GM12878 (cell line): ENCODE data around the gene IL15. TPM values are rescaled to one million over a fixed set of nuclear protein-coding genes. Genes with fewer than 3 reads are reported as not detected.

ENCODE experiments used
- ATAC-seq: fragments of 200-7000 bp; cut with Tn5 transposase; 3 replicates; pipeline ENCODE4 v1.9.1; 2020; ENCODE audit warnings: mild to moderate bottlenecking, moderate library complexity
- BruUV-seq: library from RNA; stranded (reverse); fragments of 400-500 nt; replicated peaks from 2 replicates; lab custom pipeline; 2021; lab: Mats Ljungman, UMichigan
- CTCF ChIA-PET: fragments of 300-600 bp; sonication (Branson Sonifier 250); formaldehyde crosslinking; extraction: SDS; loops from one replicate; lab custom pipeline; 2021; ENCODE audit warnings: inconsistent platforms; lab: Yijun Ruan, JAX
- POLR2A ChIA-PET: fragments of 350-600 bp; formaldehyde crosslinking; extraction: SDS; loops from one replicate; lab custom pipeline; 2021; ENCODE audit warnings: inconsistent platforms; lab: Charles Lee
- RAD21 ChIA-PET: fragments of 300-600 bp; sonication (Branson Sonifier 250); formaldehyde crosslinking; loops from one replicate; lab custom pipeline; 2023; ENCODE audit warnings: antibody characterized with exemption; ENCODE audit not compliant: unreplicated experiment; lab: Charles Lee
- SMC1A ChIA-PET: fragments of 300-600 bp; sonication (Branson Sonifier 250); formaldehyde crosslinking; loops from one replicate; lab custom pipeline; 2023; ENCODE audit not compliant: unreplicated experiment, uncharacterized antibody; lab: Charles Lee
- DNase-seq: peaks from one replicate; pipeline ENCODE4 v3.0.0-alpha.2; 2011; ENCODE audit warnings: low read depth, low spot score
- FAIRE-seq: peaks from 3 replicates; lab custom pipeline; 2011; peaks lifted over from hg19 to GRCh38; lab: Jason Lieb, UNC
- H2AFZ ChIP-seq: 2 replicates; pipeline ENCODE4 v1.6.0; 2011; ENCODE audit warnings: low read depth, low read length, control low read depth; ENCODE audit not compliant: control insufficient read depth
- H3K27ac ChIP-seq: 2 replicates; pipeline ENCODE4 v1.5.1; 2011; ENCODE audit warnings: control low read depth; ENCODE audit not compliant: control insufficient read depth, insufficient read depth
- H3K27me3 ChIP-seq, 2 experiments: replicated peaks in 1 of 2; 2 replicates each; pipeline versions ENCODE4 v1.6.0 to v1.6.1; 2011; ENCODE audit warnings: low read length in 1 of 2; ENCODE audit not compliant: control insufficient read depth in 2 of 2, insufficient read depth in 2 of 2
- H3K36me3 ChIP-seq, 2 experiments: 2 replicates each; pipeline ENCODE4 v1.5.1; 2011; ENCODE audit warnings: low read length in 1 of 2; ENCODE audit not compliant: control insufficient read depth in 2 of 2, insufficient read depth in 2 of 2
- H3K4me1 ChIP-seq: 2 replicates; pipeline ENCODE4 v1.6.1; 2011; ENCODE audit warnings: mild to moderate bottlenecking, low read length, moderate library complexity, mixed read lengths; ENCODE audit not compliant: control insufficient read depth, insufficient read depth
- H3K4me2 ChIP-seq: 2 replicates; pipeline ENCODE4 v1.6.0; 2011; ENCODE audit warnings: control low read depth; ENCODE audit not compliant: control insufficient read depth, insufficient read depth
- H3K4me3 ChIP-seq: fragments of 200-600 bp; sonication (generic); 2 replicates; pipeline ENCODE4 v1.5.1; 2016
- H3K79me2 ChIP-seq: 2 replicates; pipeline ENCODE4 v1.6.0; 2011; ENCODE audit warnings: low read length; ENCODE audit not compliant: control insufficient read depth, insufficient read depth
- H3K9ac ChIP-seq: 2 replicates; pipeline ENCODE4 v1.8.0; 2011; ENCODE audit warnings: low read length, control low read depth, mixed read lengths; ENCODE audit not compliant: control insufficient read depth, insufficient read depth
- H3K9me3 ChIP-seq: replicated peaks from 3 replicates; pipeline ENCODE4 v1.5.1; 2011; ENCODE audit warnings: mild to moderate bottlenecking, low read length; ENCODE audit not compliant: control insufficient read depth, insufficient read depth
- H4K20me1 ChIP-seq: 2 replicates; pipeline ENCODE4 v1.6.0; 2011; ENCODE audit not compliant: control insufficient read depth, insufficient read depth
- CEBPB ChIP-seq, 2 experiments: fragments of 150-350 bp in 1 of 2; IDR thresholded peaks; 2 replicates each; pipeline ENCODE4 v1.6.1; 2012 to 2014; ENCODE audit warnings: low read depth in 2 of 2, low read length in 2 of 2, borderline replicate concordance in 1 of 2, inconsistent platforms in 1 of 2
- CREM ChIP-seq: IDR thresholded peaks from 2 replicates; pipeline ENCODE4 v1.6.1; 2014; ENCODE audit warnings: antibody characterized with exemption, low read depth
- EP300 ChIP-seq, 2 experiments: fragments of 150-350 bp in 1 of 2; IDR thresholded peaks; 2 replicates each; pipeline ENCODE4 v1.6.1; 2011 to 2012; ENCODE audit warnings: low read depth in 2 of 2, low read length in 2 of 2, borderline replicate concordance in 1 of 2, improper control_type of control experiment in 1 of 2, inconsistent platforms in 1 of 2; ENCODE audit not compliant: control insufficient read depth in 1 of 2
- ETV6 ChIP-seq, 2 experiments: fragments of 450-650 bp in 1 of 2; IDR thresholded peaks in 1 of 2; conservative IDR thresholded peaks in 1 of 2; 2 replicates each; pipeline ENCODE4 v1.6.1; 2014; ENCODE audit warnings: antibody characterized with exemption in 1 of 2, borderline replicate concordance in 1 of 2, low read depth in 1 of 2, mild to moderate bottlenecking in 1 of 2, moderate library complexity in 1 of 2
- FOXM1 ChIP-seq: IDR thresholded peaks from 2 replicates; pipeline ENCODE4 v1.6.1; 2012; ENCODE audit warnings: low read depth, mild to moderate bottlenecking, inconsistent platforms, low read length, moderate library complexity
- HCFC1 ChIP-seq: fragments of 150-350 bp; IDR thresholded peaks from 2 replicates; pipeline ENCODE4 v1.6.1; 2014; ENCODE audit warnings: low read length
- NFYB ChIP-seq: IDR thresholded peaks from 2 replicates; pipeline ENCODE4 v1.6.1; 2011; ENCODE audit warnings: low read depth, mild to moderate bottlenecking, low read length, improper control_type of control experiment, moderate library complexity; ENCODE audit not compliant: insufficient read depth
- POLR2AphosphoS2 ChIP-seq: IDR thresholded peaks from 2 replicates; pipeline ENCODE4 v1.6.1; 2011; ENCODE audit warnings: low read depth, mild to moderate bottlenecking, low read length, improper control_type of control experiment, moderate library complexity
- POU2F2 ChIP-seq: IDR thresholded peaks from 3 replicates; pipeline ENCODE4 v1.6.1; 2011; ENCODE audit warnings: low read depth, mild to moderate bottlenecking, low read length, borderline replicate concordance
- ZZZ3 ChIP-seq: IDR thresholded peaks from 2 replicates; pipeline ENCODE4 v1.6.1; 2011; ENCODE audit warnings: low read depth; ENCODE audit not compliant: control insufficient read depth, insufficient read length
- WGBS: methylation state at CpG from one replicate; pipeline ENCODE4 v1.1.6; 2016; ENCODE audit warnings: low lambda C conversion rate; ENCODE audit not compliant: insufficient replicate concordance, insufficient coverage; ENCODE audit errors: missing lambda C conversion rate; 5-methylcytosine and 5-hydroxymethylcytosine counted together
- in situ Hi-C: fragments of 300-500 bp; cut with MboI; formaldehyde crosslinking; loops from 9 replicates; pipeline ENCODE4 v1.14.3; 2018; ENCODE audit warnings: mixed read lengths
- intact Hi-C: fragments of 100-400 bp; cut with micrococcal nuclease; formaldehyde crosslinking; loops from one replicate; pipeline ENCODE4 v1.14.2; 2022; ENCODE audit not compliant: unreplicated experiment
- polyA plus RNA-seq, 11 experiments: library from polyadenylated mRNA; depleted of rRNA in 4 of 11; unstranded in 6 of 11; stranded (reverse) in 5 of 11; fragments of >200 nt; fragmentation: Nextera tagmentation in 4 of 11; fragmentation: Illumina TruSeq in 1 of 11; extraction: Ambion mirVana in 4 of 11; extraction: Trizol in 1 of 11; gene quantifications; 1 replicate in 1 of 11; 2 replicates in 10 of 11; pipeline versions ENCODE4 v1.2.1 to v1.2.3, GENCODE V29; 2011 to 2016; ENCODE audit warnings: inconsistent platforms in 2 of 11, missing spikeins in 2 of 11, low read depth in 1 of 11
- total RNA-seq, 4 experiments: library from RNA; depleted of rRNA in 3 of 4; stranded (reverse); fragments of >200 nt in 3 of 4; fragmentation: Illumina TruSeq in 1 of 4; extraction: Trizol in 1 of 4; gene quantifications; 2 replicates each; pipeline versions ENCODE4 v1.2.1 to v1.2.3, GENCODE V29; 2013 to 2021
- TF ChIP-seq, protein P1 (sequence below): fragments of 450-650 bp; IDR thresholded peaks from 2 replicates; pipeline ENCODE4 v1.6.1; 2016; ENCODE audit warnings: mild to moderate bottlenecking, moderate library complexity, borderline replicate concordance
- TF ChIP-seq, protein P2 (sequence below): fragments of 450-650 bp; IDR thresholded peaks from 2 replicates; pipeline ENCODE4 v1.6.1; 2016; ENCODE audit warnings: mild to moderate bottlenecking
- TF ChIP-seq, protein P3 (sequence below): fragments of 150-350 bp; IDR thresholded peaks from 2 replicates; pipeline ENCODE4 v1.6.1; 2016; ENCODE audit warnings: low read depth, low read length

The IL15 gene
- total and polyA plus RNA-seq, 10 of the 15 experiments (the other 5 are each of a cell fraction or from before 2014, with no cell fraction given), result 6.0 to 11.4 (median 8.2) TPM

DNA sequence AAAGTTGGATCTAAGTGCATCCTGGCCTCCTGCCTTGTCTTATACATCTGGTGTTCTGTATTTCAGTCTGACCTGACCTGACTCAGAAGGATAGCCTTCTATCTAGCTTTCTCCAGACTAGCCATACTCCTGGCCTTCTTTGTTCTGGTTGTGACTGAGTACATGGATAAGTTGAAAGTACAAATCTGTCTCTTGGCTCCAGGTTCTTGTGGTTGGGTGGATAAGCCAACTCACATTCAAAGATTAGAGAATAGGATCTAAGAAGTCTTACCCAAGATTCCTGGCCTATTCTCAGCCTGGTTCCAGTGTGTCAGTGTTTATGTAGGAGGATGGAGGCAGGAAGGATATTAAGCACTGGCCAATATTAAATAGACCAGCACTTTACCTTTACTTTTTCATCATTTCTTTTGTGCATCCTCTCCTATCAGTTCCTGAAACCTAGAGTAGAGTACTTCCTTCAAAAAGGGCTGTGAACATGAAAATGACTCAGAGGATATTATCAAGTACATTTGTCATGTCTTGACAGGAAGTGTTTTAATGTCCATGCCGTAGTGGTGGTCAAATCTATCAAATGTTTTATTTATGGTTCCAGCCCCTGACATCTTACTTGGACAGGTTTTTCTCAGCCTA lies 123.5 kb downstream of the IL15 start:
- CTCF ChIA-PET, result no interaction called here
- H3K9ac ChIP-seq, result no peak overlapping the region
- H3K79me2 ChIP-seq, result no peaks in the 10 kb centered on the region
- intact Hi-C loops (no loop called here), in situ Hi-C loops (no loop called here)
- H3K4me1 ChIP-seq, result no peaks in the 10 kb centered on the region
- ATAC-seq (no peak), FAIRE-seq (no peak), DNase-seq (no peak)
- BruUV-seq, result no TSS peak
- H3K9me3 ChIP-seq, result no peaks in the 10 kb centered on the region
- H3K27me3 ChIP-seq, result peaks cover 0 to 2% of the 10 kb centered on the region in 2 experiments; a peak in 2 of 4 replicates
- H4K20me1 ChIP-seq, result no peaks in the 10 kb centered on the region
- POLR2A ChIA-PET, result no interaction called here
- no peak overlapping the region for H3K27ac ChIP-seq
- SMC1A ChIA-PET, result no interaction called here
- WGBS, result 4% methylated on average over 1 of the region's 1 CpG
- H3K4me3 ChIP-seq, result no peak overlapping the region
- no peak overlapping the region for H2AFZ ChIP-seq
- RAD21 ChIA-PET, result no interaction called here
- no peak overlapping the region for H3K4me2 ChIP-seq
- no peaks in the 10 kb centered on the region for H3K36me3 ChIP-seq
- TF ChIP-seq NFYB (no peak), EP300 (IDR thresholded peaks at IDR 0.05; ENCODE audit: borderline replicate concordance in 1 of 2, control insufficient read depth in 1 of 2, low read depth in 2 of 2, low read length in 2 of 2) (no peak), ETV6 (conservative IDR thresholded peaks at IDR 0.05 in 1 of 2, IDR thresholded peaks at IDR 0.05 in 1 of 2; ENCODE audit: borderline replicate concordance in 1 of 2, low read depth in 1 of 2) (no peak), POU2F2 (no peak), HCFC1 (no peak), FOXM1 (no peak), CREM (no peak), ZZZ3 (no peak), CEBPB (IDR thresholded peaks at IDR 0.05; ENCODE audit: borderline replicate concordance in 1 of 2, low read depth in 2 of 2, low read length in 2 of 2) (no peak), POLR2AphosphoS2 (no peak)
- TF ChIP-seq, protein P1, sequence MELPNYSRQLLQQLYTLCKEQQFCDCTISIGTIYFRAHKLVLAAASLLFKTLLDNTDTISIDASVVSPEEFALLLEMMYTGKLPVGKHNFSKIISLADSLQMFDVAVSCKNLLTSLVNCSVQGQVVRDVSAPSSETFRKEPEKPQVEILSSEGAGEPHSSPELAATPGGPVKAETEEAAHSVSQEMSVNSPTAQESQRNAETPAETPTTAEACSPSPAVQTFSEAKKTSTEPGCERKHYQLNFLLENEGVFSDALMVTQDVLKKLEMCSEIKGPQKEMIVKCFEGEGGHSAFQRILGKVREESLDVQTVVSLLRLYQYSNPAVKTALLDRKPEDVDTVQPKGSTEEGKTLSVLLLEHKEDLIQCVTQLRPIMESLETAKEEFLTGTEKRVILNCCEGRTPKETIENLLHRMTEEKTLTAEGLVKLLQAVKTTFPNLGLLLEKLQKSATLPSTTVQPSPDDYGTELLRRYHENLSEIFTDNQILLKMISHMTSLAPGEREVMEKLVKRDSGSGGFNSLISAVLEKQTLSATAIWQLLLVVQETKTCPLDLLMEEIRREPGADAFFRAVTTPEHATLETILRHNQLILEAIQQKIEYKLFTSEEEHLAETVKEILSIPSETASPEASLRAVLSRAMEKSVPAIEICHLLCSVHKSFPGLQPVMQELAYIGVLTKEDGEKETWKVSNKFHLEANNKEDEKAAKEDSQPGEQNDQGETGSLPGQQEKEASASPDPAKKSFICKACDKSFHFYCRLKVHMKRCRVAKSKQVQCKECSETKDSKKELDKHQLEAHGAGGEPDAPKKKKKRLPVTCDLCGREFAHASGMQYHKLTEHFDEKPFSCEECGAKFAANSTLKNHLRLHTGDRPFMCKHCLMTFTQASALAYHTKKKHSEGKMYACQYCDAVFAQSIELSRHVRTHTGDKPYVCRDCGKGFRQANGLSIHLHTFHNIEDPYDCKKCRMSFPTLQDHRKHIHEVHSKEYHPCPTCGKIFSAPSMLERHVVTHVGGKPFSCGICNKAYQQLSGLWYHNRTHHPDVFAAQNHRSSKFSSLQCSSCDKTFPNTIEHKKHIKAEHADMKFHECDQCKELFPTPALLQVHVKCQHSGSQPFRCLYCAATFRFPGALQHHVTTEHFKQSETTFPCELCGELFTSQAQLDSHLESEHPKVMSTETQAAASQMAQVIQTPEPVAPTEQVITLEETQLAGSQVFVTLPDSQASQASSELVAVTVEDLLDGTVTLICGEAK, result no peak
- TF ChIP-seq, protein P2, sequence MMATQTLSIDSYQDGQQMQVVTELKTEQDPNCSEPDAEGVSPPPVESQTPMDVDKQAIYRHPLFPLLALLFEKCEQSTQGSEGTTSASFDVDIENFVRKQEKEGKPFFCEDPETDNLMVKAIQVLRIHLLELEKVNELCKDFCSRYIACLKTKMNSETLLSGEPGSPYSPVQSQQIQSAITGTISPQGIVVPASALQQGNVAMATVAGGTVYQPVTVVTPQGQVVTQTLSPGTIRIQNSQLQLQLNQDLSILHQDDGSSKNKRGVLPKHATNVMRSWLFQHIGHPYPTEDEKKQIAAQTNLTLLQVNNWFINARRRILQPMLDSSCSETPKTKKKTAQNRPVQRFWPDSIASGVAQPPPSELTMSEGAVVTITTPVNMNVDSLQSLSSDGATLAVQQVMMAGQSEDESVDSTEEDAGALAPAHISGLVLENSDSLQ, result no peak
- TF ChIP-seq, protein P3, sequence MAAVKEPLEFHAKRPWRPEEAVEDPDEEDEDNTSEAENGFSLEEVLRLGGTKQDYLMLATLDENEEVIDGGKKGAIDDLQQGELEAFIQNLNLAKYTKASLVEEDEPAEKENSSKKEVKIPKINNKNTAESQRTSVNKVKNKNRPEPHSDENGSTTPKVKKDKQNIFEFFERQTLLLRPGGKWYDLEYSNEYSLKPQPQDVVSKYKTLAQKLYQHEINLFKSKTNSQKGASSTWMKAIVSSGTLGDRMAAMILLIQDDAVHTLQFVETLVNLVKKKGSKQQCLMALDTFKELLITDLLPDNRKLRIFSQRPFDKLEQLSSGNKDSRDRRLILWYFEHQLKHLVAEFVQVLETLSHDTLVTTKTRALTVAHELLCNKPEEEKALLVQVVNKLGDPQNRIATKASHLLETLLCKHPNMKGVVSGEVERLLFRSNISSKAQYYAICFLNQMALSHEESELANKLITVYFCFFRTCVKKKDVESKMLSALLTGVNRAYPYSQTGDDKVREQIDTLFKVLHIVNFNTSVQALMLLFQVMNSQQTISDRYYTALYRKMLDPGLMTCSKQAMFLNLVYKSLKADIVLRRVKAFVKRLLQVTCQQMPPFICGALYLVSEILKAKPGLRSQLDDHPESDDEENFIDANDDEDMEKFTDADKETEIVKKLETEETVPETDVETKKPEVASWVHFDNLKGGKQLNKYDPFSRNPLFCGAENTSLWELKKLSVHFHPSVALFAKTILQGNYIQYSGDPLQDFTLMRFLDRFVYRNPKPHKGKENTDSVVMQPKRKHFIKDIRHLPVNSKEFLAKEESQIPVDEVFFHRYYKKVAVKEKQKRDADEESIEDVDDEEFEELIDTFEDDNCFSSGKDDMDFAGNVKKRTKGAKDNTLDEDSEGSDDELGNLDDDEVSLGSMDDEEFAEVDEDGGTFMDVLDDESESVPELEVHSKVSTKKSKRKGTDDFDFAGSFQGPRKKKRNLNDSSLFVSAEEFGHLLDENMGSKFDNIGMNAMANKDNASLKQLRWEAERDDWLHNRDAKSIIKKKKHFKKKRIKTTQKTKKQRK, result no peak
